ENCODE results near the gene SEC24D. TPM values are rescaled to one million over a fixed set of nuclear protein-coding genes. Genes with fewer than 3 reads are reported as not detected.
"Not testable (repeated sequence)": the region's sequence is repeated elsewhere in the genome, so short reads cannot be mapped to it uniquely, and the experiment has no call there.

SEC24D gene, protein sequence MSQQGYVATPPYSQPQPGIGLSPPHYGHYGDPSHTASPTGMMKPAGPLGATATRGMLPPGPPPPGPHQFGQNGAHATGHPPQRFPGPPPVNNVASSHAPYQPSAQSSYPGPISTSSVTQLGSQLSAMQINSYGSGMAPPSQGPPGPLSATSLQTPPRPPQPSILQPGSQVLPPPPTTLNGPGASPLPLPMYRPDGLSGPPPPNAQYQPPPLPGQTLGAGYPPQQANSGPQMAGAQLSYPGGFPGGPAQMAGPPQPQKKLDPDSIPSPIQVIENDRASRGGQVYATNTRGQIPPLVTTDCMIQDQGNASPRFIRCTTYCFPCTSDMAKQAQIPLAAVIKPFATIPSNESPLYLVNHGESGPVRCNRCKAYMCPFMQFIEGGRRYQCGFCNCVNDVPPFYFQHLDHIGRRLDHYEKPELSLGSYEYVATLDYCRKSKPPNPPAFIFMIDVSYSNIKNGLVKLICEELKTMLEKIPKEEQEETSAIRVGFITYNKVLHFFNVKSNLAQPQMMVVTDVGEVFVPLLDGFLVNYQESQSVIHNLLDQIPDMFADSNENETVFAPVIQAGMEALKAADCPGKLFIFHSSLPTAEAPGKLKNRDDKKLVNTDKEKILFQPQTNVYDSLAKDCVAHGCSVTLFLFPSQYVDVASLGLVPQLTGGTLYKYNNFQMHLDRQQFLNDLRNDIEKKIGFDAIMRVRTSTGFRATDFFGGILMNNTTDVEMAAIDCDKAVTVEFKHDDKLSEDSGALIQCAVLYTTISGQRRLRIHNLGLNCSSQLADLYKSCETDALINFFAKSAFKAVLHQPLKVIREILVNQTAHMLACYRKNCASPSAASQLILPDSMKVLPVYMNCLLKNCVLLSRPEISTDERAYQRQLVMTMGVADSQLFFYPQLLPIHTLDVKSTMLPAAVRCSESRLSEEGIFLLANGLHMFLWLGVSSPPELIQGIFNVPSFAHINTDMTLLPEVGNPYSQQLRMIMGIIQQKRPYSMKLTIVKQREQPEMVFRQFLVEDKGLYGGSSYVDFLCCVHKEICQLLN
- 52.6 TPM for polyA plus RNA-seq (2013, experiment 1 of 2)
- 41.5 TPM for polyA plus RNA-seq (2013, experiment 2 of 2)

GRCh38 chr4:118835571-118836300 lies at the start of gene SEC24D:
Gene SEC24D, minus strand, starts transcription at chr4:118836126. Its CDS starts 2,430 bp downstream, at chr4:118833696.
- no peaks in the 10 kb centered on the region for H3K9me3 ChIP-seq (ENCODE audit: insufficient read depth, low read depth, low read length)
- peaks cover 13% of the 10 kb centered on the region; the same call in 1 of the 2 replicates for H3K4me1 ChIP-seq (ENCODE audit: insufficient read depth, low read length)
- WGBS, result under 1% methylated on average over 69 of the region's 69 CpGs
- H3K4me3 ChIP-seq (ENCODE audit: low read length), result peak within 1 kb of the TSS; percentile 77
- H3K27me3 ChIP-seq (ENCODE audit: insufficient read depth, low read length), result no peaks in the 10 kb centered on the region
- H3K27ac ChIP-seq (ENCODE audit: low read depth, low read length), result peak within 1 kb of the TSS; percentile 91
- H3K9ac ChIP-seq (ENCODE audit: low read depth, low read length), result peak within 1 kb of the TSS; percentile 91
- peaks cover 32% of the 10 kb centered on the region for H3K36me3 ChIP-seq (ENCODE audit: insufficient read depth, low read length)

DNA sequence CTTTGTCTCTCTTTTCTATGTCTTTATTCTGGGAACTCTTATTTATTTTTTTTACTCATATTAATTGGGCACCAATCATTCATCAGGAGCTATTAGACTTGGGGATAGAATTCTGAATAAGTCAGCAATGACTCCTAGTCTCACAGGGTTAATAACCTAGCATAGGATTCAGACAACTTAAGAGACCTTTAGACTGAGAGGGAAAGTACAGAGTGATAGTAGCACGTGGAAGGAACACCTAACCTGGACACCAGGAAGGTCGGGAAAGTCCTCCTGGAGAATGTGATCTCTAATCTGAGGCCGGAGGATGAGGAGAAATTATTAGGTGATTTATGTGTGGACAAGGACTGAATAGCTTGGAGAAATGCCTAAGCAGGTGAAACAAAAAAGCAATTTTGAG lies 48.8 kb upstream of the SEC24D start:
- 89% methylated on average over 3 of the region's 3 CpGs for WGBS
- H3K9me3 ChIP-seq (ENCODE audit: insufficient read depth, low read depth, low read length), result no peaks in the 10 kb centered on the region
- H3K27me3 ChIP-seq (ENCODE audit: insufficient read depth, low read length), result peaks cover 20% of the 10 kb centered on the region; the same call in 1 of the 2 replicates
- H3K9ac ChIP-seq (ENCODE audit: low read depth, low read length), result no peak overlapping the region
- H3K4me3 ChIP-seq (ENCODE audit: low read length), result no peak overlapping the region
- H3K36me3 ChIP-seq (ENCODE audit: insufficient read depth, low read length), result no peaks in the 10 kb centered on the region
- peaks cover 15% of the 10 kb centered on the region for H3K4me1 ChIP-seq (ENCODE audit: insufficient read depth, low read length)
- no peak overlapping the region for H3K27ac ChIP-seq (ENCODE audit: low read depth, low read length)

- Histone ChIP-seq H3K9ac (ENCODE audit: low read depth, low read length) (no peak overlapping the region), H3K36me3 (ENCODE audit: insufficient read depth, low read length) (no peaks in the 10 kb centered on the region), H3K4me1 (ENCODE audit: insufficient read depth, low read length) (peaks cover 15% of the 10 kb centered on the region), H3K9me3 (ENCODE audit: insufficient read depth, low read depth, low read length) (no peaks in the 10 kb centered on the region), H3K27me3 (ENCODE audit: insufficient read depth, low read length) (peaks cover 12% of the 10 kb centered on the region; the same call in 1 of the 2 replicates), H3K27ac (ENCODE audit: low read depth, low read length) (no peak overlapping the region), H3K4me3 (ENCODE audit: low read length) (no peak overlapping the region)
- 93% methylated on average over 1 of the region's 1 CpG for WGBS
Measured at GRCh38 chr4:118883861-118884260, 47.9 kb upstream of the SEC24D start.

GRCh38 chr4:118881512-118882146 lies 45.7 kb upstream of the SEC24D start:
- WGBS, result 72% methylated on average over 12 of the region's 12 CpGs
- Histone ChIP-seq H3K4me3 (ENCODE audit: low read length) (no peak overlapping the region), H3K36me3 (ENCODE audit: insufficient read depth, low read length) (no peaks in the 10 kb centered on the region), H3K4me1 (ENCODE audit: insufficient read depth, low read length) (peaks cover 9% of the 10 kb centered on the region; the same call in 1 of the 2 replicates), H3K27ac (ENCODE audit: low read depth, low read length) (no peak overlapping the region), H3K9ac (ENCODE audit: low read depth, low read length) (no peak overlapping the region), H3K27me3 (ENCODE audit: insufficient read depth, low read length) (no peaks in the 10 kb centered on the region), H3K9me3 (ENCODE audit: insufficient read depth, low read depth, low read length) (0 out of 2 replicates have a peak, but pooled peaks cover 5% of the 10 kb centered on the region)

- peaks cover 15% of the 10 kb centered on the region; the same call in 1 of the 2 replicates for H3K4me1 ChIP-seq (ENCODE audit: insufficient read depth, low read length)
- H3K27me3 ChIP-seq (ENCODE audit: insufficient read depth, low read length), result no peaks in the 10 kb centered on the region
- WGBS, result 93% methylated on average over 7 of the region's 7 CpGs
Measured at GRCh38 chr4:118879409-118879808, 43.5 kb upstream of the SEC24D start.

GRCh38 chr4:118878507-118878906 lies 42.6 kb upstream of the SEC24D start:
- peaks cover 15% of the 10 kb centered on the region; the same call in 1 of the 2 replicates for H3K4me1 ChIP-seq (ENCODE audit: insufficient read depth, low read length)
- WGBS, result 96% methylated on average over 9 of the region's 9 CpGs
- not testable (repeated sequence) for H3K27me3 ChIP-seq (ENCODE audit: insufficient read depth, low read length); H3K4me3 ChIP-seq (ENCODE audit: low read length); H3K36me3 ChIP-seq (ENCODE audit: insufficient read depth, low read length); H3K9ac ChIP-seq (ENCODE audit: low read depth, low read length); H3K27ac ChIP-seq (ENCODE audit: low read depth, low read length); H3K9me3 ChIP-seq (ENCODE audit: insufficient read depth, low read depth, low read length)

More at GRCh38 chr4:118879409-118879808, 43.5 kb upstream of the SEC24D start:
- no peak overlapping the region for H3K9ac ChIP-seq (ENCODE audit: low read depth, low read length)
- H3K36me3 ChIP-seq (ENCODE audit: insufficient read depth, low read length), result no peaks in the 10 kb centered on the region
- no peak overlapping the region for H3K27ac ChIP-seq (ENCODE audit: low read depth, low read length)
- no peak overlapping the region for H3K4me3 ChIP-seq (ENCODE audit: low read length)
- 0 out of 2 replicates have a peak, but pooled peaks cover 5% of the 10 kb centered on the region for H3K9me3 ChIP-seq (ENCODE audit: insufficient read depth, low read depth, low read length)

DNA sequence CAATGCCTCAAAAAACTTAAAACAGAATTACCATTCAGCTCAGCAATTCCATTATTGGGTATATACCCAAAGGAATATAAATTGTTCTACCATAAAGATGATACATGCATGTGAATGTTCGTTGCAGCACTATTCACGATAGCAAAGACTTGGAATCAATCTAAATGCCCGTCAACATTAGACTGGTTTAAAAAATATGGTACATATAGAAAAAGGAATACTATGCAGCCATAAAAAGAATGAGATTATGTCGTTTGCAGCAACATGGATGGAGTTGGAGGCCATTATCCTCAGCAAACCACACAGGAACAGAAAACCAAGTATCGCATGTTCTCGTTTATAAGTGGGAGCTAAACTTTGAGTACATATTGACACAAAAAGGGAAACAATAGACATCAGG lies 41.9 kb upstream of the SEC24D start:
- Histone ChIP-seq H3K4me3 (ENCODE audit: low read length) (no peak overlapping the region), H3K27me3 (ENCODE audit: insufficient read depth, low read length) (no peaks in the 10 kb centered on the region), H3K36me3 (ENCODE audit: insufficient read depth, low read length) (no peaks in the 10 kb centered on the region), H3K4me1 (ENCODE audit: insufficient read depth, low read length) (peaks cover 15% of the 10 kb centered on the region; the same call in 1 of the 2 replicates), H3K9me3 (ENCODE audit: insufficient read depth, low read depth, low read length) (0 out of 2 replicates have a peak, but pooled peaks cover 5% of the 10 kb centered on the region), H3K27ac (ENCODE audit: low read depth, low read length) (no peak overlapping the region), H3K9ac (ENCODE audit: low read depth, low read length) (no peak overlapping the region)
- WGBS, result 95% methylated on average over 6 of the region's 6 CpGs

GRCh38 chr4:118872181-118872580 lies 36.3 kb upstream of the SEC24D start:
- Histone ChIP-seq H3K4me1 (ENCODE audit: insufficient read depth, low read length) (peaks cover 22% of the 10 kb centered on the region), H3K9ac (ENCODE audit: low read depth, low read length) (no peak overlapping the region), H3K27ac (ENCODE audit: low read depth, low read length) (no peak overlapping the region), H3K36me3 (ENCODE audit: insufficient read depth, low read length) (no peaks in the 10 kb centered on the region), H3K4me3 (ENCODE audit: low read length) (no peak overlapping the region), H3K9me3 (ENCODE audit: insufficient read depth, low read depth, low read length) (no peaks in the 10 kb centered on the region), H3K27me3 (ENCODE audit: insufficient read depth, low read length) (no peaks in the 10 kb centered on the region)
- WGBS, result 94% methylated on average over 4 of the region's 4 CpGs

- peak overlapping the region; percentile 51; the same call in 1 of the 2 replicates for H3K9ac ChIP-seq (ENCODE audit: low read depth, low read length)
- 75% methylated on average over 2 of the region's 2 CpGs for WGBS
- peak overlapping the region; percentile 46 for H3K27ac ChIP-seq (ENCODE audit: low read depth, low read length)
- peaks cover 23% of the 10 kb centered on the region for H3K4me1 ChIP-seq (ENCODE audit: insufficient read depth, low read length)
- H3K36me3 ChIP-seq (ENCODE audit: insufficient read depth, low read length), result no peaks in the 10 kb centered on the region
- H3K9me3 ChIP-seq (ENCODE audit: insufficient read depth, low read depth, low read length), result no peaks in the 10 kb centered on the region
- H3K4me3 ChIP-seq (ENCODE audit: low read length), result no peak overlapping the region
- no peaks in the 10 kb centered on the region for H3K27me3 ChIP-seq (ENCODE audit: insufficient read depth, low read length)
Measured at GRCh38 chr4:118869808-118870342, 33.9 kb upstream of the SEC24D start.

All from HUES64 (cell line).